ENCODE data around the gene NDUFV3. TPM values are rescaled to one million over a fixed set of nuclear protein-coding genes. Genes with fewer than 3 reads are reported as not detected.
A peak's percentile ranks its signal among the peaks of the same experiment; 100 is the strongest.

The NDUFV3 gene
- total RNA-seq, result 10 to 100 TPM; 45.6 to 82.8 (median 64.1) TPM

DNA sequence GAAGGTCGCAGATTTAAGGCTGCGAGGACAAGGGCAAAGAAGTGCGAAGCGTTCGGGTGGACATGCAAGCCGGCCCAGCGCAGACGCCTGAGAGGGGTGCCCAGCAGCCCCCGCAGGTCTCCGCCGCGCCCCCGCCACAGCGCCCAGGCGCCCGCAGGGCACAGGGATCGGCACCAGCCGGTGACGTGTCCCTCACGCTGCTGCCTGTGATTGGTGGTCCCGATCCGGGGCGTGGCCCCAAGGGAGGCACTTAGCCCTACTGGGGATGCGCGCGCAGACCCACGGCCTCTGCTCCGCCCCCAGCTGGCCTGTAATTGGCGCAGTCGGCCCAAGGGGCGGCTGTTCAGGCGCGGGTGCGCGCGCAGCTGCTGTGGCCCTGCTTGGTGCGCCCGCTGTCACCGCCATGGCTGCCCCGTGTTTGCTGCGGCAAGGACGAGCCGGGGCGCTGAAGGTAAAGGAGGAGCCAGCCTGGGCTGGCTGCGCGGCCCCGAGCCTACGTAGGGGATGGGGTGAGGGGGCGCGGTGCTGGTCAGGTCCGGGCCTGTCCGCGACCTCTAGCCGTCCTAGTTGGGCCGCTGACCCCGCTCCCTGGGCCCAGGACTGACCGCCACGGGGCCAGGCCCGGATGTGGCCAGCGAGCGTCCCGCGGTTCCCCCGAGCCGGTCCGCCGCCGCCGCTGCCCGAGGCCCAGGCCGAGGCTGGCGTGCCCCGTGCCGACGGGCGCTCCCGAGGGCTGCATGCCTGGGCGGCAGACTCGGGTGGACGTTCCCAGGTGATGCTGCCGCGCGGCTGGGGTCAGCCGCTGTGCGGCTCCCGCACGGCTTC is at the start of gene NDUFV3:
NDUFV3 (plus strand) TSS at position 379 of the 825 bp plus-strand sequence; CDS start at position 404, 25 bp downstream.
- TF ChIP-seq POLR2AphosphoS5 (IDR thresholded peaks at IDR 0.05), result peak; percentile 96 to 99 (median 99)
- peak; percentile 97 for TF ChIP-seq POLR2A (IDR thresholded peaks at IDR 0.05)
- no peak for TF ChIP-seq EP300 (IDR thresholded peaks at IDR 0.05; ENCODE audit: low read depth)
- no peak for TF ChIP-seq CTCF (IDR thresholded peaks at IDR 0.05)
- peaks cover 0 to 18% (median 7%) of the 10 kb centered on the region in 4 donors for H3K36me3 ChIP-seq
- no peaks in the 10 kb centered on the region for H3K9me3 ChIP-seq
- peak within 1 kb of the TSS; percentile 94 to 99 (median 97) for H3K27ac ChIP-seq
- peaks cover 0 to 16% (median 2%) of the 10 kb centered on the region in 4 donors for H3K4me1 ChIP-seq
- H3K4me3 ChIP-seq, result peak within 1 kb of the TSS; percentile 75 to 99 (median 82)
- intact Hi-C loops (cut with DNase I; ENCODE audit: low total_unique reads) (loop anchor here (5.0 kb wide), 1 partner anchor 366 kb away; no protein-coding TSS in a partner anchor), in situ Hi-C loops (cut with MboI; ENCODE audit: low pct_ligation_motif_present in 1 of 4, low pct_unique_long_range_greater_than_20kb in 1 of 4, low sequenced_read_pairs in 3 of 4) (no loop called here)
- no peaks in the 10 kb centered on the region for H3K27me3 ChIP-seq
- 0% methylated on average over 56 of the region's 87 CpGs; no CpG with 5 or more reads in 1 of the 2 donors for WGBS, 2 donors (ENCODE audit: low coverage in 1 of 2)
- peak; percentile 100 for DNase-seq

GRCh38 chr21:42844411-42845113 is 48.5 kb upstream of the NDUFV3 start:
- Histone ChIP-seq H3K36me3 (peaks cover 0 to 13% (median 4%) of the 10 kb centered on the region in 4 donors), H3K4me3 (no peak overlapping the region), H3K27me3 (no peaks in the 10 kb centered on the region), H3K9me3 (no peaks in the 10 kb centered on the region), H3K27ac (peak overlapping the region in 1 of 4 donors; percentile 0), H3K4me1 (no peaks in the 10 kb centered on the region)
- in situ Hi-C loops (cut with MboI; ENCODE audit: low pct_ligation_motif_present in 1 of 4, low pct_unique_long_range_greater_than_20kb in 1 of 4, low sequenced_read_pairs in 3 of 4) (no loop called here), intact Hi-C loops (cut with DNase I; ENCODE audit: low total_unique reads) (no loop called here)
- no peak for DNase-seq
- 80 to 87% methylated on average over 7 to 21 of the region's 22 CpGs for WGBS, 2 donors (ENCODE audit: low coverage in 1 of 2)
- no peak for TF ChIP-seq EP300 (IDR thresholded peaks at IDR 0.05; ENCODE audit: low read depth)
- TF ChIP-seq POLR2AphosphoS5 (IDR thresholded peaks at IDR 0.05), result no peak
- no peak for TF ChIP-seq POLR2A (IDR thresholded peaks at IDR 0.05)
- TF ChIP-seq CTCF (IDR thresholded peaks at IDR 0.05), result no peak

DNA sequence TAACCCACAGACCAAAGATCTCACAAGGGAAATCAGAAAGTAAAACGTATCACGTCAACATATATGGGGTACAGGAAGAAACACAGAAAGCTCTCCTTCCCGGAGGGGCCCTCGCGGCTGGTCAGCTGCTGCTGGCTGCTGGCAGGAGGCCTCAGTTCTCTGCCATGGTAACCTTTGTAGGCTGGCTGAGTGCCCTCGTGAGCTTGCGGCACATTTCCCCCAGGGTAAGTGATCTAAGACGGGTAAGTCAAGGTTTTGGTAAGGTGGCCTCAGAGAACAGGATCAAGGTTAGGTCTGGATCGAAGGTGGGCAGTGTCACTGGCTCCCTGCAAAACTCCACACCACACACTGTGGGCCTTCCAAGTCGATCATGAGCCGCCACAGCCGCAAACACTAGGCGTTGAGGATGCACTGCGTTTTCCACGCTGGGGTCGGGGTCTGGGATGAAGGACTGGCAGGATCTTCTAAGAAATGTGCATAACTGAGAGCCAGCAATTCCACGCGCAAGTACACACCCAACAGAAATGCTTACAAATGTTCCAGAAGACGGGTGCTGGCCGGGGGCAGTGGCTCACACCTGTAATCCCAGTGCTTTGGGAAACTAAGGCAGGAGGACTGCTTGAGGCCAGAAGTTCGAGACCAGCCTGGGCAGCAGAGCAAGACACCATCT is 47.7 kb upstream of the NDUFV3 start:
- Histone ChIP-seq H3K9me3 (no peaks in the 10 kb centered on the region), H3K4me3 (no peak overlapping the region), H3K36me3 (peaks cover 0 to 17% (median 8%) of the 10 kb centered on the region in 4 donors), H3K27ac (peak overlapping the region in 1 of 4 donors; percentile 0), H3K4me1 (no peaks in the 10 kb centered on the region), H3K27me3 (no peaks in the 10 kb centered on the region)
- in situ Hi-C loops (cut with MboI; ENCODE audit: low pct_ligation_motif_present in 1 of 4, low pct_unique_long_range_greater_than_20kb in 1 of 4, low sequenced_read_pairs in 3 of 4) (no loop called here), intact Hi-C loops (cut with DNase I; ENCODE audit: low total_unique reads) (no loop called here)
- WGBS, 2 donors (ENCODE audit: low coverage in 1 of 2), result 90 to 100% methylated on average over 3 to 21 of the region's 21 CpGs
- TF ChIP-seq EP300 (IDR thresholded peaks at IDR 0.05; ENCODE audit: low read depth) (no peak), POLR2A (IDR thresholded peaks at IDR 0.05) (no peak), POLR2AphosphoS5 (IDR thresholded peaks at IDR 0.05) (no peak), CTCF (IDR thresholded peaks at IDR 0.05) (no peak)
- no peak for DNase-seq

DNA sequence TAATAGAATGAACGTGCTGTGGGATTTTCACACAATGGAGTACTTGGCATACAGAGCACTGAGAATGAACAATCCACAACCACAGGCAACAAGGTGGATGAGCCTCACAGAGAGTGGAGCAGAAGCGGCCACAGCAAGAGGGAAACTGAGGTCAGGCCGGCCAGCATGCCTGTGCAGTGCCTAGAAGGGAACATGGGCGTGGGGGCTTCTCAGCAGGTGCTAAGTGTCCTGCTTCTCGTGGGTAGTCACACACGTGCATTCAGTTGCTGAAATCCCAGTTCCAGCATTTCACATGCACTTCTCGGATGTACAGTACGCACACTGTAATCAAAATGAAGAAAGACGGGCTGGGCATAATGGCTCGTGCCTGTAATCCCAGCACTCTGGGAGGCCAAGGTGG is 46.9 kb upstream of the NDUFV3 start:
- in situ Hi-C loops (cut with MboI; ENCODE audit: low pct_ligation_motif_present in 1 of 4, low pct_unique_long_range_greater_than_20kb in 1 of 4, low sequenced_read_pairs in 3 of 4), result no loop called here
- Histone ChIP-seq H3K9me3 (no peaks in the 10 kb centered on the region), H3K36me3 (peaks cover 0 to 17% (median 8%) of the 10 kb centered on the region in 4 donors), H3K4me3 (no peak overlapping the region), H3K27ac (no peak overlapping the region), H3K27me3 (no peaks in the 10 kb centered on the region), H3K4me1 (no peaks in the 10 kb centered on the region)
- no peak for TF ChIP-seq POLR2A (IDR thresholded peaks at IDR 0.05)
- no peak for TF ChIP-seq POLR2AphosphoS5 (IDR thresholded peaks at IDR 0.05)
- TF ChIP-seq EP300 (IDR thresholded peaks at IDR 0.05; ENCODE audit: low read depth), result no peak
- no peak for TF ChIP-seq CTCF (IDR thresholded peaks at IDR 0.05)
- DNase-seq, result no peak
- intact Hi-C loops (cut with DNase I; ENCODE audit: low total_unique reads), result no loop called here
- WGBS, 2 donors (ENCODE audit: low coverage in 1 of 2), result 83 to 94% methylated on average over 6 to 10 of the region's 10 CpGs

Data from transverse colon (tissue), 4 donors.